NT2/D1 (cell line): Measurements from ENCODE around the gene CMTR2.

Experiments
- SUZ12 ChIP-seq: IDR thresholded peaks from 2 replicates; pipeline ENCODE4 v1.6.1; 2011; ENCODE audit not compliant: insufficient read length, insufficient read depth; ENCODE audit errors: extremely low read depth
- YY1 ChIP-seq: IDR thresholded peaks from 2 replicates; pipeline ENCODE4 v1.6.1; 2011; ENCODE audit not compliant: insufficient read length, insufficient read depth
- ZNF274 ChIP-seq: IDR thresholded peaks from 2 replicates; pipeline ENCODE4 v1.6.1; 2011; ENCODE audit warnings: mild to moderate bottlenecking, low read depth, low read length

- no peak for TF ChIP-seq ZNF274
- TF ChIP-seq SUZ12, result no peak
- no peak for TF ChIP-seq YY1
Observed at GRCh38 chr16:71258372-71258771, 30.8 kb downstream of the CMTR2 start.
